Duodenal mucosa (tissue), 2 donors: ENCODE results near the gene RINL.

Source experiments
- H3K27ac ChIP-seq: one replicate; pipeline ENCODE4 v1.7.0; 2013; ENCODE audit warnings: low read depth, low read length
- H3K27me3 ChIP-seq, 2 donors: one replicate each; pipeline ENCODE4 v1.7.0; 2013; ENCODE audit warnings: low read length in 2 of 2, control low read depth in 1 of 2; ENCODE audit not compliant: insufficient read depth in 2 of 2, control insufficient read depth in 1 of 2
- H3K36me3 ChIP-seq, 2 donors: one replicate each; pipeline ENCODE4 v1.7.0; 2013; ENCODE audit warnings: low read length in 2 of 2, control low read depth in 1 of 2; ENCODE audit not compliant: insufficient read depth in 2 of 2, control insufficient read depth in 1 of 2
- H3K4me1 ChIP-seq, 2 donors: one replicate each; pipeline ENCODE4 v1.7.0; 2013; ENCODE audit warnings: low read length in 2 of 2, control low read depth in 1 of 2; ENCODE audit not compliant: insufficient read depth in 2 of 2, control insufficient read depth in 1 of 2
- H3K4me3 ChIP-seq, 2 donors: one replicate each; pipeline ENCODE4 v1.7.0; 2013; ENCODE audit warnings: low read length in 2 of 2, low read depth in 1 of 2
- H3K9ac ChIP-seq, 2 donors: one replicate each; pipeline ENCODE4 v1.7.0; 2013; ENCODE audit warnings: low read length in 2 of 2, low read depth in 1 of 2
- H3K9me3 ChIP-seq, 2 donors: one replicate each; pipeline ENCODE4 v1.7.0; 2013; ENCODE audit warnings: low read length in 2 of 2, control low read depth in 1 of 2; ENCODE audit not compliant: control insufficient read depth in 1 of 2

The RINL gene

GRCh38 chr19:38904581-38905539 is 26.8 kb upstream of the RINL start:
- H3K9ac ChIP-seq = no peak overlapping the region
- H3K27me3 ChIP-seq = no peaks in the 10 kb centered on the region
- H3K4me1 ChIP-seq = peaks cover 6 to 8% of the 10 kb centered on the region in 2 donors
- no peak overlapping the region for H3K27ac ChIP-seq
- H3K36me3 ChIP-seq = peaks cover 2 to 39% of the 10 kb centered on the region in 2 donors
- no peaks in the 10 kb centered on the region for H3K9me3 ChIP-seq
- no peak overlapping the region for H3K4me3 ChIP-seq

GRCh38 chr19:38901683-38902082 is 23.6 kb upstream of the RINL start:
- H3K9ac ChIP-seq = no peak overlapping the region
- H3K27me3 ChIP-seq = no peaks in the 10 kb centered on the region
- no peaks in the 10 kb centered on the region for H3K9me3 ChIP-seq
- peaks cover 18 to 19% of the 10 kb centered on the region in 2 donors for H3K4me1 ChIP-seq
- H3K4me3 ChIP-seq = no peak overlapping the region
- H3K27ac ChIP-seq = no peak overlapping the region
- peaks cover 0 to 19% of the 10 kb centered on the region in 2 donors for H3K36me3 ChIP-seq

GRCh38 chr19:38900743-38901190 is 22.7 kb upstream of the RINL start:
- H3K27ac ChIP-seq = no peak overlapping the region
- peak overlapping the region; percentile 71 to 89 for H3K4me3 ChIP-seq
- H3K9me3 ChIP-seq = no peaks in the 10 kb centered on the region
- peaks cover 0 to 16% of the 10 kb centered on the region in 2 donors for H3K36me3 ChIP-seq
- H3K27me3 ChIP-seq = no peaks in the 10 kb centered on the region
- peaks cover 18 to 19% of the 10 kb centered on the region in 2 donors for H3K4me1 ChIP-seq
- peak overlapping the region; percentile 56 to 73 for H3K9ac ChIP-seq

GRCh38 chr19:38900202-38900629 is 22.1 kb upstream of the RINL start:
- peaks cover 0 to 12% of the 10 kb centered on the region in 2 donors for H3K36me3 ChIP-seq
- peak overlapping the region; percentile 56 to 73 for H3K9ac ChIP-seq
- H3K9me3 ChIP-seq = no peaks in the 10 kb centered on the region

GRCh38 chr19:38899447-38900201 is 21.5 kb upstream of the RINL start, which contains the start of the genes NFKBIB and SIRT2:
Gene NFKBIB (plus strand): TSS chr19:38899969. CDS start chr19:38900033, 64 bp downstream.
Gene SIRT2 (minus strand): TSS chr19:38899618. CDS start chr19:38899521, 97 bp downstream.
- Histone ChIP-seq H3K4me3 (peak within 1 kb of the TSS; percentile 94 to 95), H3K36me3 (peaks cover 0 to 8% of the 10 kb centered on the region in 2 donors), H3K9ac (peak within 1 kb of the TSS; percentile 95), H3K9me3 (no peaks in the 10 kb centered on the region), H3K27ac (peak within 1 kb of the TSS; percentile 74), H3K4me1 (peaks cover 18 to 19% of the 10 kb centered on the region in 2 donors), H3K27me3 (no peaks in the 10 kb centered on the region)

More at GRCh38 chr19:38900202-38900629, 22.1 kb upstream of the RINL start:
- no peaks in the 10 kb centered on the region for H3K27me3 ChIP-seq
- H3K4me3 ChIP-seq = peak overlapping the region; percentile 71 to 89
- H3K4me1 ChIP-seq = peaks cover 18 to 19% of the 10 kb centered on the region in 2 donors
- H3K27ac ChIP-seq = peak overlapping the region; percentile 71

- Histone ChIP-seq H3K9ac (peak overlapping the region; percentile 95), H3K27ac (peak overlapping the region; percentile 74), H3K36me3 (peaks cover 0 to 4% of the 10 kb centered on the region in 2 donors), H3K4me1 (peaks cover 18 to 19% of the 10 kb centered on the region in 2 donors), H3K9me3 (no peaks in the 10 kb centered on the region), H3K27me3 (no peaks in the 10 kb centered on the region), H3K4me3 (peak overlapping the region; percentile 94 to 95)
Observed at GRCh38 chr19:38898788-38899446, 20.8 kb upstream of the RINL start.

DNA sequence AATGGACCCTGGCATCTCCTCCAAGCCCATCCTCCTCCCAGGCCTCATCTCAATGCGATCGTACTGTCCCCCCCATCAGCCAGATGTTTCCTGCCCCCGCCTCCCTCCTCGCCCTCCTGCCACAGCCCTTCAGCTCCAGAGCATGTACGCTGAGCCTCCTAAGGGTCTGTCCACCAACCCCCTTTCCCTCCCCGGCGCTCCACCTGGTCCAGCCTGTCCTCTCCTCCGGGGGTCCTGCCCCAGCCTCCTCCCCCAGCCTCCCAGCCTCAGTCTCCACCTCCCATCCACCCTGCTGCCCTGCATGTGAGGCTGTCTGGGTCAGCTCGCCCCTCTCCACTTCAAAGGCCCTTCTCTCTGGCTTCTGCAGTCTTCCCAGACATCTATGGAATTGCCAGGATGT is 16.9 kb upstream of the RINL start:
- Histone ChIP-seq H3K9ac (no peak overlapping the region), H3K4me1 (peaks cover 11 to 12% of the 10 kb centered on the region in 2 donors), H3K27ac (no peak overlapping the region), H3K4me3 (no peak overlapping the region), H3K36me3 (peaks cover 0 to 10% of the 10 kb centered on the region in 2 donors), H3K9me3 (no peaks in the 10 kb centered on the region), H3K27me3 (no peaks in the 10 kb centered on the region)

GRCh38 chr19:38893341-38893771 is 15.3 kb upstream of the RINL start:
- Histone ChIP-seq H3K36me3 (peaks cover 12 to 26% of the 10 kb centered on the region in 2 donors), H3K4me1 (peaks cover 4 to 6% of the 10 kb centered on the region in 2 donors), H3K27me3 (no peaks in the 10 kb centered on the region), H3K9me3 (no peaks in the 10 kb centered on the region), H3K27ac (no peak overlapping the region), H3K9ac (no peak overlapping the region), H3K4me3 (no peak overlapping the region)

GRCh38 chr19:38892841-38893240 is 14.8 kb upstream of the RINL start:
- Histone ChIP-seq H3K27me3 (no peaks in the 10 kb centered on the region), H3K4me3 (no peak overlapping the region), H3K9me3 (no peaks in the 10 kb centered on the region), H3K4me1 (peaks cover 0 to under 1% of the 10 kb centered on the region in 2 donors), H3K27ac (no peak overlapping the region), H3K9ac (no peak overlapping the region), H3K36me3 (peaks cover 14 to 27% of the 10 kb centered on the region in 2 donors)
